GM18517 (cell line): ENCODE results near the gene SRSF4.
"Not testable (repeated sequence)": the region's sequence is repeated elsewhere in the genome, so short reads cannot be mapped to it uniquely, and the experiment has no call there.

Experiments used
- ATAC-seq: cut with Tn5 transposase; IDR thresholded peaks from one replicate; pipeline ENCODE4 v1.9.1; 2021; ENCODE audit warnings: mild to moderate bottlenecking, moderate library complexity; ENCODE audit not compliant: unreplicated experiment

The SRSF4 gene

DNA sequence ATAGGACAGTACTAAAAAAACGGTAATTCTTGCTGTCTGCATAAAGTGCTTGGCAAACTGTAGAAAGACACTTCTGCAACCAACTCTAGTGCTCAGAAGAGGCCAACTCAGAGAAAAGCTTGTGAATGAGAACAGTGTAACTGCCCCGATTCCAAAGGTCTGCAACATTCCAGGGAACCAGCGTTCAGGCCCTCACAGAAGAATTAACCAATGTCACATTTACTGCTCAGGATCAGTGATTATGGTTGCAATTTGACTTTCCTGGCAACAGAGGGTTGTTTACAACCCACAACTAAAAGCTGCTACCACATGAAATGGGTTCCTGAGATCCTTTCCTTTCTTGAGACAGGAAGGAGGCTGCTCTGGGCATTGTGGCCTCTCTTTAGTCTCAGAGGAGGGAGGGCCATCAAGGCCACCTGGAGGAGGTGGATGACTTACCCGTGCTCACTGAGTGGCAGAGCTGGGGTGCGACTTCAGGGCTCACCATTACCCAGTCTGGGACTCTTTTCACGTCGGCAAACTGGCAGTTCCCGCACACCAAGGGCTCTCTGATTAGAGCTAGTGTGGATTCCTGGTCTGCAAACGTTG lies 15.3 kb downstream of the SRSF4 start:
- ATAC-seq, result no peak

DNA sequence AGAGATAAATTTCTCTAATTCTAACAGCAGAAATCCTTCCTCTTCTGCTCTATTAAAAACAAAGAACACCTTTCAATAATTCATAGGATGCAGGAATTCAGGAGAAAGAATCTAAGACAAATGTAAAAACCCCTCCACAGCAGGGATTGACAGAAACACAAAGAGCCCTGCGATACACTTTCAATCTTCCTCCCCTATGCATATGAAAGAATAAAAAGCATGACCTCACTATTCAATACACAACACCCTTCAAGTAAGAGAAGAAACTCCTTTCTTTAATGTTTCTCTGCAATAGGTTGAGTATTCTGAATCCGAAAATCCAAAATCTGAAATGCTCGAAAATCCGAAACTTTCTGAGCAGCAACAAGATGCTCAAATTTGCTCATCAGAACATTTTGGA lies 17.1 kb downstream of the SRSF4 start:
- no peak for ATAC-seq

GRCh38 chr1:29162476-29163138 lies 19.1 kb downstream of the SRSF4 start:
- no peak for ATAC-seq

DNA sequence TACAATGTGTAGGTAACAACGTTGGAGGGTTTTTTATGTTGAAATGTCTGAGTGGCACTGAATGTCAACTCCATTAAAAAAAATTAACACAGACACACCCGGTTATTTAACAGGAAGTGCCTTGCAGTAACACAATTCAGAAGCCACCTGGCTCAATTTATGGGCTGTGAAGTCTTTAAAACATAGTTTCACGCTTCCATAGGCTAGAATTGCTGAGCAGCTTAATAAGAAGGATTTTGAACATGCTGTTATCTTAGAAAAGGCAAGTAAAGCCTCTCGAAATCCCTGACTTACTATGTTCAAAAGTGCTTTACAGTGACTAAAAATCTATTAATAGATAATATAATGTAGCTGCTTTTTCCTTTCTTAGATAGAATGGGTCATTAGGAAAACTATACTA lies 19.7 kb downstream of the SRSF4 start:
- ATAC-seq, result no peak

- no peak for ATAC-seq
Measured at GRCh38 chr1:29159773-29160172, 21.9 kb downstream of the SRSF4 start.

GRCh38 chr1:29157269-29157601 lies 24.5 kb downstream of the SRSF4 start:
- no peak for ATAC-seq

- ATAC-seq, result no peak
Measured at GRCh38 chr1:29156543-29157268, 25.0 kb downstream of the SRSF4 start.

- no peak for ATAC-seq
Measured at GRCh38 chr1:29152046-29152805, 29.5 kb downstream of the SRSF4 start.

GRCh38 chr1:29150346-29150745 lies 31.4 kb downstream of the SRSF4 start:
- not testable (repeated sequence) for ATAC-seq

GRCh38 chr1:29148656-29149491 lies 32.8 kb downstream of the SRSF4 start:
- no peak for ATAC-seq

DNA sequence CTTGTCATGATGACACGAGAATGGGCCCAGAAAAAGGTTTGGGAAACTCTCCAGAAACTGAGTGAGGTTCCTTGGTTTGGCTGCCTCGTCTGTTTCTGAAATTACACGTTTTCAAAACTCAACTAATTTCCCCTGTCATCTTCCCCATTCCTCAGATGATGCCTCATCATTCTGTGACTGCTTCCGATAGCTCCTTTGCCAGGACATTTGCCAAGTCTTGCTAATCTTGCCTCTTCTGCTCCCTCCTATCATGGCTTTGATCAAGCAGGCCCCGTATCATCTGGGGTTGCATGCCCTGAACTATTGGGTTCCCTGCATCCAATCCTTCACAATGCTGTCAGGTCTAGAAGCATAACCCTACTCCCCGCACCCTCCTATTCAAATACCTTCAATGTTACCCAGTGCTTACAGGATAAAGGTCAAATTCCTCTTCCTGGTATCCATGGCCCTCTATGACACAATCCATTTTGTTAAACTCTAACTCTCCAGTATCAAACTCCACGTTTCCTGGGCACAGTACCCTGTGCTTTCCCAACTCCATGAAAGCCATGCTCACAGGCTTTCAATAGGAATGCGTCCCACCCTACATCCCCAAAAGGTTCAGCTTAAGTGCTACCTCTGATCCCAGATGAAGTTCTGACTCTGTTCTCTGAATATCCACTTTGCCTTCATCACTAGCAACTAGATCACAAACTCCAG lies 35.8 kb downstream of the SRSF4 start:
- no peak for ATAC-seq

- no peak for ATAC-seq
Measured at GRCh38 chr1:29144178-29144577, 37.5 kb downstream of the SRSF4 start.

DNA sequence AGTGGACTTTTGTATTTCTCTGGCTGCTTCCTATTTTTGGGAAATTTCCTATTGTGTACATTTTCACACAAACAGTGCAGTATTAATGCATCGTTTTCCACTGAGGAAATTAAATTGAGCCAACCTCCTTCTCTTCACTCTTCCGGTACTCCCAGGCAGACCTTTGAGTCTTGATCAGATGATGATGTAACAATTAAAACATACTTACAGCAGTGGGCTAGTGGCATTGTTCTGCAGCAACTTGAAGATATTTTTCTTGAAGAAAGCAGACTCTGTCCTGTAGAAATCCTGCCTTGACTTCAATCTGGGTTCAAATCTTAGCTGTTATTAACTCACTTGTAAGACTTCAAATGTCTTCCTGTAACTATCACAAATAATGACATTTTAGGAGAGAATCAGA lies 39.0 kb downstream of the SRSF4 start:
- no peak for ATAC-seq

GRCh38 chr1:29136391-29136915 lies 45.2 kb downstream of the SRSF4 start:
- no peak for ATAC-seq

DNA sequence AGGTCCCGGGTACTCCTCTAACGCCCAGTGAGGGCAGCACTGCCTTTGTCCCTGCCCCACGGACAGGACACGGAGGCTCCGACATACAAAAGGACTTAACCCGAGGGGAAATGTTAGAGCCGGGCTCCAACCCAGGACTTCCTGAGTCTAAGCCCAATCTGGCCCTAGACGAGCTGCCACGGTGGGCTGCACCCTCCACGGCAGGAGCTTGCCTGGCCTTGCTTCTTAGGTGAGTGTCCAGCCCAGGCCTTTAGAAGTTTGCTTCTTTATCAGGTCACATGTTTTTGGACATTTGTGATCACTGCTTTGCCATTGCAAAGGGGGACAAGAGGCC lies 47.0 kb downstream of the SRSF4 start:
- ATAC-seq, result no peak

GRCh38 chr1:29133861-29134694 lies 47.6 kb downstream of the SRSF4 start:
- no peak for ATAC-seq

- ATAC-seq, result not testable (repeated sequence)
Measured at GRCh38 chr1:29131056-29131455, 50.6 kb downstream of the SRSF4 start.

GRCh38 chr1:29129916-29130315 lies 51.8 kb downstream of the SRSF4 start:
- no peak for ATAC-seq

- no peak for ATAC-seq
Measured at GRCh38 chr1:29128739-29129138, 53.0 kb downstream of the SRSF4 start.
